Activated T-helper 2 cell treated with anti-CD3 and anti-CD28 coated beads, Interferon-gamma antibody, Interleukin-2, Interleukin-4, amounts not matched to agents 10 μg/mL and 5 μg/mL and 100 μg/mL, durations not matched to agents 14 hours and 24 hours and 36 hours (primary cell): ENCODE results near the gene TXLNG. TPM values are rescaled to one million over a fixed set of nuclear protein-coding genes. Genes with fewer than 3 reads are reported as not detected.

Experiments used
- total RNA-seq: library from RNA; stranded (reverse); gene quantifications from 2 replicates; pipeline ENCODE4 v1.2.3, GENCODE V29; 2022

Gene TXLNG
- total RNA-seq, 1 donor from 2014 or later = 21.4 TPM

Other genes with a start within 250 kb of the TXLNG start
- gene S100G, start 136.3 kb upstream of the TXLNG start, total RNA-seq = not detected in 2 replicates
- 7.7 and 9.3 TPM in 2 replicates for gene CTPS2, start 73.8 kb upstream of the TXLNG start, total RNA-seq
- gene SYAP1, start 66.9 kb upstream of the TXLNG start, total RNA-seq = 21.3 and 22.6 TPM in 2 replicates
- gene RBBP7, start 83.9 kb downstream of the TXLNG start, total RNA-seq = 163 and 164 TPM in 2 replicates
- gene REPS2, start 160.2 kb downstream of the TXLNG start, total RNA-seq = 0.02 TPM in 1 of 2 replicates, not detected in the other